ENCODE measurements around the gene AIFM3. TPM values are rescaled to one million over a fixed set of nuclear protein-coding genes. Genes with fewer than 3 reads are reported as not detected.

The AIFM3 gene
- total RNA-seq (under 1 TPM; 0.25 to 0.74 (median 0.49) TPM), polyA plus RNA-seq (under 1 TPM; 0.30 to 0.77 (median 0.53) TPM)
- long read RNA-seq, donor 1, result 0 reads
- long read RNA-seq, donor 2, result 0 reads

DNA sequence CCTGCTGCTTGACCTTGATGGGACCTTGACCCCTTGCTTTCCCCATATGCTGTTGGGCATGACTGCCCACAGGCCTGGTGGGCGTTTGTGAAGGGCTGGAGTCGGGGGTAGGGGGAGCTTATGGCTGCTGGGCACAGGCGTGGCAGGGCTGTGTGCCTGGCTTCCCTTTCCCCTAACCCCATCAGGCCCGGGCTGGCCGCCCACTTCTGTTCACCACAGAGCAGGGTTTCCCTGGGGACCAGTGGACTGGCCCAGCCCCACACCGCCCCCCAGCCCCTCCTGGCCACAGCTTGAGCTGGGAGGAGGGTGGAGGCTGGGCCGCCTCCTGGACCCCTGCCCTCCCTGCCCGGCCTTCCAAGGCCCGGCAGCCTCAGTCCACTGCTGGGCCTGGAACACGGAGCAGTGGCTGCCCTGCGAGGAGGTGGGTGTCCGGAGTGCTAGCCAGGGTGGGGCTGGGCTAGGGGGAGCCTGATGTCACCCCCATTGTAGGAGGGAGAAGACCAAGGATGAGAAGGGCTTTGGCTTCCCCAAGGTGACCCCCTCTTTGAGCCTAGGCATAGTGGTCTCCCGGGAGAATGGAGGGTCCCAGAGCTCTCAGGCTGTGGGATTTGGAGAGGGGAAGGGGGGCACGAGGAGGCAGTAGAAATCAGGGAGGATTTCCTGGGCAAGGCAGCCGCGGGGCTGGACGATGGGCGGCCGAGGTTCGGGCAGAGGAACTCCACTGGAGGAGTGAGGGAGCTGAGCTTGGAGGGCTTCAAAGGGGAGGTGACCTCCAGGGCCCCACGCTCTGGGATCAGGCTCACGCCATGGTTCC is at the start of gene AIFM3:
AIFM3 (plus strand) TSS at position 373 of the 814 bp plus-strand sequence. CDS start 690 bp downstream, outside the sequence.
- TF ChIP-seq, protein P1, sequence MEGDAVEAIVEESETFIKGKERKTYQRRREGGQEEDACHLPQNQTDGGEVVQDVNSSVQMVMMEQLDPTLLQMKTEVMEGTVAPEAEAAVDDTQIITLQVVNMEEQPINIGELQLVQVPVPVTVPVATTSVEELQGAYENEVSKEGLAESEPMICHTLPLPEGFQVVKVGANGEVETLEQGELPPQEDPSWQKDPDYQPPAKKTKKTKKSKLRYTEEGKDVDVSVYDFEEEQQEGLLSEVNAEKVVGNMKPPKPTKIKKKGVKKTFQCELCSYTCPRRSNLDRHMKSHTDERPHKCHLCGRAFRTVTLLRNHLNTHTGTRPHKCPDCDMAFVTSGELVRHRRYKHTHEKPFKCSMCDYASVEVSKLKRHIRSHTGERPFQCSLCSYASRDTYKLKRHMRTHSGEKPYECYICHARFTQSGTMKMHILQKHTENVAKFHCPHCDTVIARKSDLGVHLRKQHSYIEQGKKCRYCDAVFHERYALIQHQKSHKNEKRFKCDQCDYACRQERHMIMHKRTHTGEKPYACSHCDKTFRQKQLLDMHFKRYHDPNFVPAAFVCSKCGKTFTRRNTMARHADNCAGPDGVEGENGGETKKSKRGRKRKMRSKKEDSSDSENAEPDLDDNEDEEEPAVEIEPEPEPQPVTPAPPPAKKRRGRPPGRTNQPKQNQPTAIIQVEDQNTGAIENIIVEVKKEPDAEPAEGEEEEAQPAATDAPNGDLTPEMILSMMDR (IDR thresholded peaks at IDR 0.05), result no peak
- no peaks in the 10 kb centered on the region for H3K9me3 ChIP-seq
- intact Hi-C loops (cut with DNase I), result no loop called here
- WGBS, 3 donors, result 57 to 62% (median 57%) methylated on average over 14 to 22 of the region's 22 CpGs
- no peaks in the 10 kb centered on the region for H3K4me1 ChIP-seq
- no peak within 1 kb of the TSS for H3K4me3 ChIP-seq
- ATAC-seq (no peak), DNase-seq (no peak)
- H3K27me3 ChIP-seq (ENCODE audit: insufficient read depth in 3 of 3, low read length in 2 of 3), result peaks cover 0 to 14% (median 7%) of the 10 kb centered on the region in 3 donors
- H3K36me3 ChIP-seq (ENCODE audit: insufficient read depth in 1 of 2, low read depth in 1 of 2), result no peaks in the 10 kb centered on the region
- H3K27ac ChIP-seq, result no peak within 1 kb of the TSS

GRCh38 chr22:20918663-20919218 is 48.3 kb upstream of the AIFM3 start:
- TF ChIP-seq, protein P1 (IDR thresholded peaks at IDR 0.05), result no peak
- H3K4me1 ChIP-seq, result peaks cover 31% of the 10 kb centered on the region
- no peaks in the 10 kb centered on the region for H3K9me3 ChIP-seq
- WGBS, 3 donors, result 2 to 4% (median 2%) methylated on average over 19 of the region's 19 CpGs
- H3K4me3 ChIP-seq, result peak overlapping the region; percentile 100
- intact Hi-C loops (cut with DNase I), result loop anchor here in 1 of 2 donors (5.0 kb wide), 1 partner anchor 34 kb away; no protein-coding TSS in a partner anchor
- H3K36me3 ChIP-seq (ENCODE audit: insufficient read depth in 1 of 2, low read depth in 1 of 2), result no peaks in the 10 kb centered on the region
- no peak for ATAC-seq
- DNase-seq, result no peak
- H3K27me3 ChIP-seq (ENCODE audit: insufficient read depth in 3 of 3, low read length in 2 of 3), result no peaks in the 10 kb centered on the region
- peak overlapping the region; percentile 99 for H3K27ac ChIP-seq

DNA sequence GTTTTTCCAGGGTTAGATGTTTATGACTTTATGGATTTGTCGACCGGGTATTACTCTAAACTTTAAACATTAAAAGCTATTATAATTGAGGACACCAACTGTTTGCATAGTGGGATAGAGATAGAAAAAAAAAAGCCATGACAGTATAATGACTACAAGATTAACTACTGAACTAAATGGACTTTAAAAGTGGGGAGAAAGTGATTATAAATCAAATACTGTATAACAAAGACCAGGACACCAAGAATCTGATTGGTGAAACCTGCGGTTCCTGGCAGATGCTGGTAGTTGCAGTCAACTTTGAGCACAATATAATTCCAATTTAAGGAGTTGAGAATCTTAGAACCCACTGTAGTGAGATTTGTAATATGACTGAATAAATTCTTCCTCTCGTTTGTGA is 47.3 kb upstream of the AIFM3 start:
- Histone ChIP-seq H3K4me1 (peaks cover 31% of the 10 kb centered on the region), H3K27ac (no peak overlapping the region), H3K9me3 (no peaks in the 10 kb centered on the region), H3K36me3 (ENCODE audit: insufficient read depth in 1 of 2, low read depth in 1 of 2) (no peaks in the 10 kb centered on the region), H3K27me3 (ENCODE audit: insufficient read depth in 3 of 3, low read length in 2 of 3) (no peaks in the 10 kb centered on the region), H3K4me3 (peak overlapping the region; percentile 100)
- TF ChIP-seq, protein P1 (IDR thresholded peaks at IDR 0.05), result no peak
- DNase-seq, result no peak
- 7 to 8% (median 8%) methylated on average over 4 of the region's 4 CpGs for WGBS, 3 donors
- intact Hi-C loops (cut with DNase I), result loop anchor here (5.0 to 10.0 kb wide), 2 partner anchors 33 to 65 kb away; partner anchors contain the start of gene LZTR1 (in 1 of the 2)
- ATAC-seq, result no peak

- WGBS, 3 donors, result 41 to 51% (median 43%) methylated on average over 3 of the region's 3 CpGs
- Histone ChIP-seq H3K36me3 (ENCODE audit: insufficient read depth in 1 of 2, low read depth in 1 of 2) (peaks cover 0 to 2% of the 10 kb centered on the region in 2 donors), H3K4me1 (peaks cover 32% of the 10 kb centered on the region), H3K9me3 (no peaks in the 10 kb centered on the region), H3K4me3 (peak overlapping the region; percentile 100), H3K27me3 (ENCODE audit: insufficient read depth in 3 of 3, low read length in 2 of 3) (no peaks in the 10 kb centered on the region), H3K27ac (peak overlapping the region; percentile 42)
- ATAC-seq (no peak), DNase-seq (no peak)
- TF ChIP-seq, protein P1 (IDR thresholded peaks at IDR 0.05), result no peak
- intact Hi-C loops (cut with DNase I), result loop anchor here in 1 of 2 donors (10.0 kb wide), 1 partner anchor 64 kb away; the partner anchor contains the start of gene LZTR1
Measured at GRCh38 chr22:20920881-20921203, 46.2 kb upstream of the AIFM3 start.

All from psoas muscle (tissue), 8 donors.